GM18867 (cell line): ENCODE measurements around the gene SLC6A12.

Experiments used
- ATAC-seq: cut with Tn5 transposase; IDR thresholded peaks from one replicate; pipeline ENCODE4 v1.9.1; 2021; ENCODE audit warnings: mild to moderate bottlenecking, moderate library complexity; ENCODE audit not compliant: unreplicated experiment

The SLC6A12 gene

GRCh38 chr12:145369-145960 is 68.5 kb downstream of the SLC6A12 start:
- no peak for ATAC-seq

- ATAC-seq: no peak
Measured at GRCh38 chr12:144650-145284, 69.2 kb downstream of the SLC6A12 start.

DNA sequence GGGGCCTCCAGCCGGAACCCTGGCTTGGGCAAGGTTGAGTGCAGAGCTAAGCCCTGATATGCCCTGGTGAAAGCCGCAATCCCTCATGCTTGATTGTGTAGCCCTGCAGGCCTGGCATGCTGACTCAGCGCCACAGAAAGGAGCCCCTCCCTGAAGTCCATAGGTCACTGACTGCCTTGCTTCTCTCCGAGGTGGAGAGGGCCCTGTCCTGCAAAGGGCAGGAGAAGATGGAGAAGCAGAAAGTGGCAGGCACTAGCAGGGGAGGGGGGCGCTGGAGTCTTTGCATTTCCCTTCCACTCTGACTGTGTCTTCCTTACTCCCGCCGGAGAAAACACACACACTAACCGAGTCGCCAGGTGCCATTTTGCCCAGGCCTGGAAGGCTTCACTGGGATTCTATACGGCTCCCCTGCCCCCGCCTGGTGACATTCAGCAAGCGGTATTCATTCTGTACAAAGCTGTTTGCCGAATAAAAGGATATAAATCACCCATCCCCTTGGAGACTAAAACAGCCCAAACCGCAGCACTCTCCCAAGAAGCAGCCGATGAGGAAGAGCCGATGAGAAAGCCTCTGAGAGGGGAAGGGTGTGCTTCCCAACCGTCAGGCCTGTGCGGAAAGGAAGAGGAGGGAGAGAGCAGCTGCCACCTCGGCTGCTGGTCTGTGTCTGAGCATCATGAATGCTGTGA is 69.8 kb downstream of the SLC6A12 start:
- ATAC-seq: no peak

- no peak for ATAC-seq
Measured at GRCh38 chr12:140162-140561, 73.8 kb downstream of the SLC6A12 start.
